ENCODE results near the gene WDPCP. TPM values are rescaled to one million over a fixed set of nuclear protein-coding genes. Genes with fewer than 3 reads are reported as not detected.

WDPCP gene
- total RNA-seq, 1 donor from 2014 or later: 13.3 TPM

DNA sequence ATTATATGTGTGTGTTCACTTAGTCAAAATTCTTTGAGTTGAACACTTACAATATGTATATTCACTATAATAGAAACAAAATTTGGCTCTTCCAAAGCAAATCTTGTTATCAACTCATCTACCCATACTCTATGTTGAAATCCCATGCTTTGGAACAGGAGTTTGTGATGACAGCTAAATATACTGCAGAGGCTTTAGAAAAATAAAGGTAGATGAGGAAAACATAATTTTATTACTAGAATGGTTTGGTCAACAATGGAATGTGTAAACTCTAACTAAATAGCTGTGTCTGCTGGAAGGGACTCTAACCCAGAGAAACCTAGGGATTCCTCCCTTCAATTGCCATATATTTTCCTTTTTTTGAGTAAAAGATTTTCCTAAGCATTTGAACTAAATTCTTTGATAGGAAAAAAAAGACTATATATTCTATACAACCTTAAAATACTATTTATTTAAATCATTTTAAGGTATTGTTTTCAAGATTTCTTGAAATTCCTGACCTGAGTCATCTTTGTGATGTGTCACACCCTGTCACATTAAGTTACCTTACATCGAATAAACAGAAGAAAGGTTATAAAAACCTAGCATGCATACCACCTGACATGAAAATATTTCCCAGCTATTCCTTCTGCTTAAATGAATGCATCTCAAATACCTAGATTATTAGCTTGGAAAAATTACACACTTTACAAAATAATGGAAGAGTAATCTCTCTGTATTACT lies 362.2 kb downstream of the WDPCP start:
- Histone ChIP-seq H3K27ac (no peak overlapping the region), H3K4me3 (no peak overlapping the region), H3K9me3 (no peaks in the 10 kb centered on the region), H3K27me3 (no peaks in the 10 kb centered on the region), H3K36me3 (no peaks in the 10 kb centered on the region), H3K4me1 (no peaks in the 10 kb centered on the region)
- no peak for DNase-seq (ENCODE audit: extremely low spot score in 2 of 2)
- TF ChIP-seq POLR2A (IDR thresholded peaks at IDR 0.05) (no peak), POLR2AphosphoS5 (IDR thresholded peaks at IDR 0.05; ENCODE audit: insufficient read depth in 1 of 2, low read depth in 1 of 2) (no peak), CTCF (IDR thresholded peaks at IDR 0.05) (no peak)
- intact Hi-C loops (cut with DNase I): no loop called here

GRCh38 chr2:63218800-63219526 lies 369.3 kb downstream of the WDPCP start:
- no peak overlapping the region for H3K27ac ChIP-seq
- DNase-seq (ENCODE audit: extremely low spot score in 2 of 2): no peak
- no peaks in the 10 kb centered on the region for H3K27me3 ChIP-seq
- H3K4me1 ChIP-seq: no peaks in the 10 kb centered on the region
- H3K9me3 ChIP-seq: no peaks in the 10 kb centered on the region
- H3K4me3 ChIP-seq: no peak overlapping the region
- H3K36me3 ChIP-seq: no peaks in the 10 kb centered on the region
- intact Hi-C loops (cut with DNase I): no loop called here
- no peak for TF ChIP-seq POLR2AphosphoS5 (IDR thresholded peaks at IDR 0.05; ENCODE audit: insufficient read depth in 1 of 2, low read depth in 1 of 2)
- no peak for TF ChIP-seq CTCF (IDR thresholded peaks at IDR 0.05)
- TF ChIP-seq POLR2A (IDR thresholded peaks at IDR 0.05): no peak

GRCh38 chr2:63195310-63195709 lies 393.0 kb downstream of the WDPCP start:
- intact Hi-C loops (cut with DNase I): no loop called here
- Histone ChIP-seq H3K4me3 (no peak overlapping the region), H3K27me3 (no peaks in the 10 kb centered on the region), H3K4me1 (no peaks in the 10 kb centered on the region), H3K27ac (no peak overlapping the region), H3K9me3 (no peaks in the 10 kb centered on the region), H3K36me3 (no peaks in the 10 kb centered on the region)
- DNase-seq (ENCODE audit: extremely low spot score in 2 of 2): no peak
- TF ChIP-seq POLR2A (IDR thresholded peaks at IDR 0.05): no peak
- TF ChIP-seq POLR2AphosphoS5 (IDR thresholded peaks at IDR 0.05; ENCODE audit: insufficient read depth in 1 of 2, low read depth in 1 of 2): no peak
- no peak for TF ChIP-seq CTCF (IDR thresholded peaks at IDR 0.05)

GRCh38 chr2:63194175-63194574 lies 394.1 kb downstream of the WDPCP start:
- H3K4me1 ChIP-seq: no peaks in the 10 kb centered on the region
- H3K27ac ChIP-seq: no peak overlapping the region
- no peaks in the 10 kb centered on the region for H3K27me3 ChIP-seq
- no peak for TF ChIP-seq POLR2AphosphoS5 (IDR thresholded peaks at IDR 0.05; ENCODE audit: insufficient read depth in 1 of 2, low read depth in 1 of 2)
- intact Hi-C loops (cut with DNase I): no loop called here
- H3K9me3 ChIP-seq: no peaks in the 10 kb centered on the region
- H3K36me3 ChIP-seq: no peaks in the 10 kb centered on the region
- H3K4me3 ChIP-seq: no peak overlapping the region
- no peak for DNase-seq (ENCODE audit: extremely low spot score in 2 of 2)

- H3K4me1 ChIP-seq: no peaks in the 10 kb centered on the region
- no peaks in the 10 kb centered on the region for H3K9me3 ChIP-seq
- TF ChIP-seq POLR2A (IDR thresholded peaks at IDR 0.05) (no peak), CTCF (IDR thresholded peaks at IDR 0.05) (no peak), POLR2AphosphoS5 (IDR thresholded peaks at IDR 0.05; ENCODE audit: insufficient read depth in 1 of 2, low read depth in 1 of 2) (no peak)
- H3K4me3 ChIP-seq: no peak overlapping the region
- DNase-seq (ENCODE audit: extremely low spot score in 2 of 2): no peak
- H3K27ac ChIP-seq: no peak overlapping the region
- H3K27me3 ChIP-seq: no peaks in the 10 kb centered on the region
- intact Hi-C loops (cut with DNase I): no loop called here
- H3K36me3 ChIP-seq: no peaks in the 10 kb centered on the region
These were observed 395.1 kb downstream of the WDPCP start for GRCh38 chr2:63192889-63193774.

Measured in vagina (tissue), 2 donors.